Measurements from ENCODE around the gene DONSON. TPM values are rescaled to one million over a fixed set of nuclear protein-coding genes. Genes with fewer than 3 reads are reported as not detected.

The DONSON gene
- total RNA-seq, 1 experiment from 2014 or later, result 29.2 TPM

- no peak for DNase-seq
- Histone ChIP-seq H3K27ac (ENCODE audit: low read length) (no peak overlapping the region), H3K36me3 (ENCODE audit: low read depth, low read length) (peaks cover 71% of the 10 kb centered on the region), H3K4me1 (ENCODE audit: insufficient read depth, low read length) (no peaks in the 10 kb centered on the region), H3K79me2 (ENCODE audit: low read length) (peaks cover 25% of the 10 kb centered on the region), H4K20me1 (ENCODE audit: low read length) (peaks cover 11% of the 10 kb centered on the region; the same call in 1 of the 2 replicates), H2AFZ (ENCODE audit: low read length) (no peak overlapping the region), H3K9me3 (ENCODE audit: low read length) (no peaks in the 10 kb centered on the region), H3K9ac (ENCODE audit: low read length) (no peak overlapping the region), H3K4me3 (ENCODE audit: low read length) (no peak overlapping the region), H3K27me3 (ENCODE audit: low read length) (no peaks in the 10 kb centered on the region), H3K9me2 (replicated peaks; ENCODE audit: low read length) (no peaks in the 10 kb centered on the region), H3F3A (ENCODE audit: low read length, unreplicated experiment) (no peaks in the 10 kb centered on the region), H3K4me2 (ENCODE audit: low read length) (no peak overlapping the region)
- intact Hi-C loops (cut with micrococcal nuclease), result no loop called here
- ChIA-PET CTCF (interaction anchor here (0.6 kb wide), 1 partner anchor 24 kb away, joined by 3 read pairs; no protein-coding TSS in a partner anchor), POLR2A (ENCODE audit: unreplicated experiment) (interaction anchor here (0.6 to 0.7 kb wide), 2 partner anchors 13 to 1591 kb away, joined by 5 to 8 read pairs; no protein-coding TSS in a partner anchor)
- TF ChIP-seq EZH2 (IDR thresholded peaks at IDR 0.05; ENCODE audit: low read length, unreplicated experiment) (no peak), CTCF (conservative IDR thresholded peaks at IDR 0.05; ENCODE audit: low read depth, low read length) (no peak), EZH2phosphoT487 (IDR thresholded peaks at IDR 0.05; ENCODE audit: borderline replicate concordance, low read length) (no peak)
- no TSS peak for BruUV-seq (replicated peaks)
- no peak for ATAC-seq
Measured at GRCh38 chr21:33567914-33568313, 20.6 kb downstream of the DONSON start.

- no peaks in the 10 kb centered on the region for H3K9me3 ChIP-seq (ENCODE audit: low read length)
- H3K4me3 ChIP-seq (ENCODE audit: low read length), result no peak overlapping the region
- no peak overlapping the region for H3K9ac ChIP-seq (ENCODE audit: low read length)
- ATAC-seq, result no peak
- intact Hi-C loops (cut with micrococcal nuclease), result no loop called here
- no peak overlapping the region for H2AFZ ChIP-seq (ENCODE audit: low read length)
- H3K79me2 ChIP-seq (ENCODE audit: low read length), result peaks cover 35% of the 10 kb centered on the region
- no peaks in the 10 kb centered on the region for H3K27me3 ChIP-seq (ENCODE audit: low read length)
- ChIA-PET POLR2A (ENCODE audit: unreplicated experiment) (no interaction called here), CTCF (no interaction called here)
- H3K27ac ChIP-seq (ENCODE audit: low read length), result no peak overlapping the region
- H3K4me1 ChIP-seq (ENCODE audit: insufficient read depth, low read length), result no peaks in the 10 kb centered on the region
- TF ChIP-seq EZH2phosphoT487 (IDR thresholded peaks at IDR 0.05; ENCODE audit: borderline replicate concordance, low read length) (no peak), CTCF (conservative IDR thresholded peaks at IDR 0.05; ENCODE audit: low read depth, low read length) (no peak), EZH2 (IDR thresholded peaks at IDR 0.05; ENCODE audit: low read length, unreplicated experiment) (no peak)
- no TSS peak for BruUV-seq (replicated peaks)
- H4K20me1 ChIP-seq (ENCODE audit: low read length), result peaks cover 18% of the 10 kb centered on the region
- no peaks in the 10 kb centered on the region for H3K9me2 ChIP-seq (replicated peaks; ENCODE audit: low read length)
- no peak for DNase-seq
- H3F3A ChIP-seq (ENCODE audit: low read length, unreplicated experiment), result no peaks in the 10 kb centered on the region
- H3K36me3 ChIP-seq (ENCODE audit: low read depth, low read length), result peaks cover 72% of the 10 kb centered on the region
- H3K4me2 ChIP-seq (ENCODE audit: low read length), result no peak overlapping the region
Measured at GRCh38 chr21:33566514-33566913, 22.0 kb downstream of the DONSON start.

GRCh38 chr21:33562389-33562788 lies 26.1 kb downstream of the DONSON start:
- ATAC-seq (no peak), DNase-seq (no peak)
- Histone ChIP-seq H3K9ac (ENCODE audit: low read length) (no peak overlapping the region), H3K27me3 (ENCODE audit: low read length) (no peaks in the 10 kb centered on the region), H3K9me2 (replicated peaks; ENCODE audit: low read length) (no peaks in the 10 kb centered on the region), H3K4me3 (ENCODE audit: low read length) (no peak overlapping the region), H2AFZ (ENCODE audit: low read length) (no peak overlapping the region), H3K79me2 (ENCODE audit: low read length) (peaks cover 69% of the 10 kb centered on the region), H3K9me3 (ENCODE audit: low read length) (no peaks in the 10 kb centered on the region), H3K27ac (ENCODE audit: low read length) (no peak overlapping the region), H3K4me1 (ENCODE audit: insufficient read depth, low read length) (no peaks in the 10 kb centered on the region), H4K20me1 (ENCODE audit: low read length) (peaks cover 50% of the 10 kb centered on the region), H3K36me3 (ENCODE audit: low read depth, low read length) (peaks cover 75% of the 10 kb centered on the region), H3K4me2 (ENCODE audit: low read length) (no peak overlapping the region), H3F3A (ENCODE audit: low read length, unreplicated experiment) (no peaks in the 10 kb centered on the region)
- BruUV-seq (replicated peaks), result no TSS peak
- intact Hi-C loops (cut with micrococcal nuclease), result no loop called here
- CTCF ChIA-PET, result no interaction called here
- POLR2A ChIA-PET (ENCODE audit: unreplicated experiment), result interaction anchor here (0.7 kb wide), 1 partner anchor 82 kb away, joined by 4 read pairs; no protein-coding TSS in a partner anchor
- TF ChIP-seq EZH2 (IDR thresholded peaks at IDR 0.05; ENCODE audit: low read length, unreplicated experiment), result no peak
- no peak for TF ChIP-seq CTCF (conservative IDR thresholded peaks at IDR 0.05; ENCODE audit: low read depth, low read length)
- no peak for TF ChIP-seq EZH2phosphoT487 (IDR thresholded peaks at IDR 0.05; ENCODE audit: borderline replicate concordance, low read length)
